Mucosa of stomach (tissue), 1 donor: ENCODE results near the gene EXD1.

ENCODE experiments used
- H3K27me3 ChIP-seq: one replicate; pipeline ENCODE4 v1.7.0; 2013; ENCODE audit warnings: mild to moderate bottlenecking, low read length; ENCODE audit not compliant: control insufficient read depth, insufficient read depth
- H3K36me3 ChIP-seq: one replicate; pipeline ENCODE4 v1.7.0; 2013; ENCODE audit warnings: low read length; ENCODE audit not compliant: control insufficient read depth, insufficient read depth
- H3K4me1 ChIP-seq: one replicate; pipeline ENCODE4 v1.7.0; 2013; ENCODE audit warnings: mild to moderate bottlenecking, low read length; ENCODE audit not compliant: control insufficient read depth, insufficient read depth
- H3K4me3 ChIP-seq: one replicate; pipeline ENCODE4 v1.7.0; 2013; ENCODE audit warnings: low read length
- H3K9ac ChIP-seq: one replicate; pipeline ENCODE4 v1.7.0; 2013; ENCODE audit warnings: mild to moderate bottlenecking, low read length, moderate library complexity
- H3K9me3 ChIP-seq: one replicate; pipeline ENCODE4 v1.7.0; 2013; ENCODE audit warnings: mild to moderate bottlenecking, low read length, moderate library complexity; ENCODE audit not compliant: control insufficient read depth
- donor health status: Pancreatic carcinoma.

EXD1 gene

DNA sequence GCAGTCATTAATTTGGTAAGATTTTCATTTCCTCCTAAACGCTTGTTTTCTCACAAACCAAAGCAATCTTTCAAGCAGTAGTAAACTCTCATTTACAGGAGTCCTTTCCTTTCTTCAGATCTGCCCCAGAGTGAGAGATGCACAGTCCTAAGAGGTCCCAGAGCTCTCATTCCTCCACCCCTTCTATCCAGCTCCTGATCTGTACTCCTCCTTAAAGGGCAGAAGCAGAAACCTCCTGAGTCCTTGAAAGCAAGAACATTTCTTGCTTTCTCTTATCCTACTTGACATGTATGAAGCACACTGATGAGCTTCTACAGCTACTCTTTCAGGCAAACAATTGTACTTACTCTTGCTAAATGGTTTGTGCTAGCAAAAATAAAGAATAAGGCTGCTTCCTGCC, 11.7 kb downstream of the EXD1 start:
- Histone ChIP-seq H3K9ac (no peak overlapping the region), H3K36me3 (no peaks in the 10 kb centered on the region), H3K27me3 (no peaks in the 10 kb centered on the region)

DNA sequence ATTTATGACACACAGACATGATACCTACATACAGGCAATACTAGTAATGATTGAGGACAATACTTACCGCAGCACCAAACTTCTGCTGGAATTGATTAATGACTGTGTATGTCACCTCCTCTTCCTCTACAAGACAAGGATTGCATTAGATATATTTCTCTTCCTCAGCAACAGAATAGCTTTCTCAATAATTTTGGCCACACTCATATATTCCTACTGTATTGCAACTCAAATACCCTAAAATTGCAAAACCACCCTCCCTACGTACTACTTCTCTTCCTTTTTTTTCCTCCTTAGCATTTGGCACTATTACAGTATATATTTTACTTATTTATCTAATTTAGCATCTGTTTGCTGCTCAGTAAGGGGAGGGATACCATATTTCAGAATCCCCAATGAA, 14.8 kb downstream of the EXD1 start:
- no peaks in the 10 kb centered on the region for H3K4me1 ChIP-seq
- H3K27me3 ChIP-seq, result no peaks in the 10 kb centered on the region
- no peaks in the 10 kb centered on the region for H3K36me3 ChIP-seq
- no peaks in the 10 kb centered on the region for H3K9me3 ChIP-seq
- H3K9ac ChIP-seq, result no peak overlapping the region
- no peak overlapping the region for H3K4me3 ChIP-seq

More for the DNA sequence above, 11.7 kb downstream of the EXD1 start:
- Histone ChIP-seq H3K4me1 (no peaks in the 10 kb centered on the region), H3K4me3 (no peak overlapping the region), H3K9me3 (no peaks in the 10 kb centered on the region)

- Histone ChIP-seq H3K4me1 (no peaks in the 10 kb centered on the region), H3K36me3 (no peaks in the 10 kb centered on the region)
Observed at GRCh38 chr15:41207687-41208448, 22.7 kb downstream of the EXD1 start.

GRCh38 chr15:41205315-41205714, 25.2 kb downstream of the EXD1 start:
- Histone ChIP-seq H3K9ac (no peak overlapping the region), H3K4me3 (no peak overlapping the region), H3K4me1 (no peaks in the 10 kb centered on the region), H3K9me3 (no peaks in the 10 kb centered on the region), H3K27me3 (no peaks in the 10 kb centered on the region), H3K36me3 (no peaks in the 10 kb centered on the region)

More at GRCh38 chr15:41207687-41208448, 22.7 kb downstream of the EXD1 start:
- no peak overlapping the region for H3K9ac ChIP-seq
- no peak overlapping the region for H3K4me3 ChIP-seq
- H3K27me3 ChIP-seq, result no peaks in the 10 kb centered on the region
- no peaks in the 10 kb centered on the region for H3K9me3 ChIP-seq

DNA sequence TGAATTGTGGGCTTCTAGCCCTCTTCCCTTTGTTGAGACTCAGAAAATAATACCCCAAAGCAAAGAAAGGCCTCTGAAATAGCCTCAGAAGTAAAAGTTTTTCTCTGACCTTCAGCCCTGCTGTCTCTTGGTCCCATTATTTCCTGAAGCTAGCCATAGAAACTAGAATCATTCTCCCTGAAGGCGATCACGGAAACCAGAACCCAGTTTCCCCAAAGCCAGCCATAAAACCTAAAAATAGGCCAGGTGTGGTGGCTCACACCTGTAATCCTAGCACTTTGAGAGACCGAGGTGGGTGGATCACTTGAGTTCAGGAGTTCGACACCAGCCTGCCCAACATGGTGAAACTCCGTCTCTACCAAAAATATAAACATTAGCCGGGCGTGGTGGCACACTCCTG, 27.2 kb downstream of the EXD1 start:
- no peaks in the 10 kb centered on the region for H3K27me3 ChIP-seq
- H3K9ac ChIP-seq, result no peak overlapping the region
- no peak overlapping the region for H3K4me3 ChIP-seq
- no peaks in the 10 kb centered on the region for H3K9me3 ChIP-seq
- H3K36me3 ChIP-seq, result no peaks in the 10 kb centered on the region
- H3K4me1 ChIP-seq, result no peaks in the 10 kb centered on the region

DNA sequence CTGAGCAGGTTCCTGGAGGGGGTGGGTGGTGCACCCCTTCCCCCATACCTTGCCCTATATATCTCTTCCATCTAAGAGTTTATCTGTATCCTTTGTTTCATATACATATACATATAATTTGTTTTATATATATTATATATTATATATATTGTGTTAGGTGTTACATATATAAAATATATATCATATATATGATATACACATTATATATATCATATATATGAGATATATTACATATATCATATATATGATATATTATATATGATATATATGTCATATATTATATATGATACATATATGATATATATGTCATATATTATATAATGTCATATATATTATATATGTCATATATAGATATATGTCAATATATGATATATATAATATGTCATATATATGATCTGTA, 31.1 kb downstream of the EXD1 start:
- no peak overlapping the region for H3K4me3 ChIP-seq
- no peak overlapping the region for H3K9ac ChIP-seq
- no peaks in the 10 kb centered on the region for H3K36me3 ChIP-seq
- H3K27me3 ChIP-seq, result no peaks in the 10 kb centered on the region
- H3K4me1 ChIP-seq, result no peaks in the 10 kb centered on the region
- no peaks in the 10 kb centered on the region for H3K9me3 ChIP-seq

DNA sequence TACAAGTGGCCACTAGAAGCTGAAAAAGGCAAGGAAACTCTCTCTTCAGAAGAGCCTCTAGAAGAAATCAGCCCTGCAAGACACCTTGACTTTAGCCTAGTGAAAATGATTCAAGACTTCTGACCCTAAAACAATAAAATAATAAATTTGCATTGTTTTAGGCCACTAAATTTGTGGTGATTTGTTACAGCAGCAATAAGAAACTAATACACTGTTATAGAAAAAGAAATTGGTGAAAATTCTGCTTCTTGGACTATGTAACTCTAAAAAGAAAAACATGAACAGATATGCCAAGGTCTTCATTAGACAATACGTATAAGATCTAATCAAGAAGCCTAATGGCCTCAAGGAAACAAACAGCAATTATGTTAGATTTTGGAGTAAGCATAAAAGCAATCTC, 36.1 kb downstream of the EXD1 start:
- H3K27me3 ChIP-seq, result no peaks in the 10 kb centered on the region
- no peaks in the 10 kb centered on the region for H3K36me3 ChIP-seq
- H3K9ac ChIP-seq, result no peak overlapping the region
- no peaks in the 10 kb centered on the region for H3K9me3 ChIP-seq
- H3K4me1 ChIP-seq, result no peaks in the 10 kb centered on the region
- no peak overlapping the region for H3K4me3 ChIP-seq

GRCh38 chr15:41183581-41183980, 47.0 kb downstream of the EXD1 start:
- H3K4me1 ChIP-seq, result no peaks in the 10 kb centered on the region
- no peaks in the 10 kb centered on the region for H3K36me3 ChIP-seq
- no peaks in the 10 kb centered on the region for H3K27me3 ChIP-seq
- no peak overlapping the region for H3K9ac ChIP-seq
- H3K4me3 ChIP-seq, result no peak overlapping the region
- no peaks in the 10 kb centered on the region for H3K9me3 ChIP-seq

- no peak overlapping the region for H3K4me3 ChIP-seq
- H3K27me3 ChIP-seq, result no peaks in the 10 kb centered on the region
- H3K9ac ChIP-seq, result no peak overlapping the region
- H3K4me1 ChIP-seq, result no peaks in the 10 kb centered on the region
- no peaks in the 10 kb centered on the region for H3K36me3 ChIP-seq
- no peaks in the 10 kb centered on the region for H3K9me3 ChIP-seq
Observed at GRCh38 chr15:41182266-41182665, 48.3 kb downstream of the EXD1 start.

DNA sequence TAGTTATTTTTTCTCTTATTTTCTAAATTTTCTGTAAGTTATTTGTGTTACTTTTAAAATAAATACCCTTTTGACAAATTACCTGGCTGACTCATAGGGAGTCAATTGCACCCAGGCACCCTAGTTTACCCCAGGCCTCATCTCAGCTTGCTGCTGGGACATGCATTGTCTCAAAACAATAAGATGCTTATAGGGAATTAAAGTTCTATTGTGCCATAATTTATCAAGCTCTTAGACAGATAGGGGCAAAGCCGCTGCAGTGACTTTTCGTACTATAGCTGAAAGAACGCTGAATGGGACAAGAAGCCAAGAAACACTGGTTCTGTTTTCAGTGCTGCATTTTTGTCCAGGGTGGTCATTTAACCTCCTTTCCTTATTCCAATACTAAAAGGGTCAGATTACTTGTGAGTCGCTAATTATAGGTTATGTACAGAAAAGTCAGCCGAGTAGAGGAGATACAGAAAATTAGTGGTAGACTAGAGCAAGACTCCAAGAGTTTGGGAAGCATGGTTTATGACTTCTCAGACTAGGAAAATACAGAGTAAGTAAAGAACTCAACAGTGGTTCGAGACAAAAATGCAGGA, 50.3 kb downstream of the EXD1 start:
- no peak overlapping the region for H3K4me3 ChIP-seq
- H3K4me1 ChIP-seq, result no peaks in the 10 kb centered on the region
- H3K27me3 ChIP-seq, result no peaks in the 10 kb centered on the region
- no peaks in the 10 kb centered on the region for H3K9me3 ChIP-seq
- H3K9ac ChIP-seq, result no peak overlapping the region
- H3K36me3 ChIP-seq, result no peaks in the 10 kb centered on the region

GRCh38 chr15:41169781-41170180, 60.8 kb downstream of the EXD1 start:
- Histone ChIP-seq H3K9ac (no peak overlapping the region), H3K4me1 (no peaks in the 10 kb centered on the region), H3K4me3 (no peak overlapping the region), H3K36me3 (no peaks in the 10 kb centered on the region), H3K9me3 (no peaks in the 10 kb centered on the region), H3K27me3 (no peaks in the 10 kb centered on the region)

- Histone ChIP-seq H3K9me3 (no peaks in the 10 kb centered on the region), H3K36me3 (no peaks in the 10 kb centered on the region), H3K4me3 (no peak overlapping the region), H3K4me1 (no peaks in the 10 kb centered on the region), H3K27me3 (no peaks in the 10 kb centered on the region), H3K9ac (no peak overlapping the region)
Observed at GRCh38 chr15:41169086-41169485, 61.5 kb downstream of the EXD1 start.
